Central memory CD8-positive, alpha-beta T cell (primary cell): ENCODE data around the gene MRPS2.

Source experiments
- ATAC-seq: fragments of 150-1000 bp; cut with Tn5 transposase; replicated peaks from 2 replicates; pipeline ENCODE4 v1.10.0; 2022; ENCODE audit warnings: mild to moderate bottlenecking, moderate FRiP score, moderate number of reproducible peaks; ENCODE audit not compliant: poor library complexity, severe bottlenecking; ENCODE audit errors: extremely low read depth
- DNase-seq, 2 donors: peaks; one replicate each; pipeline ENCODE4 v3.0.0; 2021; ENCODE audit warnings: low spot score in 2 of 2
- H3K27ac Mint-ChIP-seq: one replicate; pipeline ENCODE4 v1.8.0; 2022; ENCODE audit warnings: low read depth, mild to moderate bottlenecking, moderate library complexity, mixed read lengths
- H3K27me3 Mint-ChIP-seq: one replicate; pipeline ENCODE4 v1.8.0; 2022; ENCODE audit warnings: mixed read lengths
- H3K36me3 Mint-ChIP-seq: one replicate; pipeline ENCODE4 v1.8.0; 2022; ENCODE audit warnings: mild to moderate bottlenecking, moderate library complexity, mixed read lengths; ENCODE audit not compliant: insufficient read depth
- H3K4me1 Mint-ChIP-seq: one replicate; pipeline ENCODE4 v1.8.0; 2022; ENCODE audit warnings: mixed read lengths
- H3K4me3 Mint-ChIP-seq: one replicate; pipeline ENCODE4 v1.8.0; 2022; ENCODE audit warnings: mild to moderate bottlenecking, moderate library complexity, mixed read lengths
- H3K9me3 Mint-ChIP-seq: one replicate; pipeline ENCODE4 v1.8.0; 2022; ENCODE audit warnings: mixed read lengths

The MRPS2 gene

DNA sequence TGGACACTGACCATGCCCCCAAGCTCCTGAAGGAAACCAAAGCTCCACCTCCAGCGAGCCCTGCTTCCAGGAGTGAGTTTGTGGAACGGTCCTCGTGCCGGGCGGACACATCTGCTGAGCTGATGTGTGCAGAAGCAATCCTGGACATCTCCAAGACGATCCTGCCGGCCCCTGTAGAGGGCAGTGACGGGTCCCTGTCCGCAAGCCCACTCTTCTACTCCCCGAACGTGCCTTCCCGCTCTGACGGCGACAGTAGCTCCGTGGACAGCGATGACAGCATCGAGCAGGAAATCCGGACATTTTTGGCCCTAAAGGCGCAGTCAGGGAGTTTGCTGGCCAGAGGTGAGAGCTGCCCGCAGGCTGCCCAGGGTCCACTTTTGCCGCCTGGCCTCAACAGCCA lies 14.7 kb upstream of the MRPS2 start:
- Mint-ChIP-seq H3K4me1 (no peaks in the 10 kb centered on the region), H3K27ac (no peak overlapping the region), H3K4me3 (no peak overlapping the region), H3K36me3 (peaks cover 1% of the 10 kb centered on the region), H3K27me3 (peaks cover 52% of the 10 kb centered on the region), H3K9me3 (no peaks in the 10 kb centered on the region)
- no peak for DNase-seq
- no peak for ATAC-seq

GRCh38 chr9:135486267-135487065 lies 14.0 kb upstream of the MRPS2 start:
- no peak for ATAC-seq
- DNase-seq, result no peak
- peaks cover 58% of the 10 kb centered on the region for H3K27me3 Mint-ChIP-seq
- H3K4me3 Mint-ChIP-seq, result no peak overlapping the region
- peaks cover 1% of the 10 kb centered on the region for H3K36me3 Mint-ChIP-seq
- no peak overlapping the region for H3K27ac Mint-ChIP-seq
- no peaks in the 10 kb centered on the region for H3K4me1 Mint-ChIP-seq
- H3K9me3 Mint-ChIP-seq, result no peaks in the 10 kb centered on the region

DNA sequence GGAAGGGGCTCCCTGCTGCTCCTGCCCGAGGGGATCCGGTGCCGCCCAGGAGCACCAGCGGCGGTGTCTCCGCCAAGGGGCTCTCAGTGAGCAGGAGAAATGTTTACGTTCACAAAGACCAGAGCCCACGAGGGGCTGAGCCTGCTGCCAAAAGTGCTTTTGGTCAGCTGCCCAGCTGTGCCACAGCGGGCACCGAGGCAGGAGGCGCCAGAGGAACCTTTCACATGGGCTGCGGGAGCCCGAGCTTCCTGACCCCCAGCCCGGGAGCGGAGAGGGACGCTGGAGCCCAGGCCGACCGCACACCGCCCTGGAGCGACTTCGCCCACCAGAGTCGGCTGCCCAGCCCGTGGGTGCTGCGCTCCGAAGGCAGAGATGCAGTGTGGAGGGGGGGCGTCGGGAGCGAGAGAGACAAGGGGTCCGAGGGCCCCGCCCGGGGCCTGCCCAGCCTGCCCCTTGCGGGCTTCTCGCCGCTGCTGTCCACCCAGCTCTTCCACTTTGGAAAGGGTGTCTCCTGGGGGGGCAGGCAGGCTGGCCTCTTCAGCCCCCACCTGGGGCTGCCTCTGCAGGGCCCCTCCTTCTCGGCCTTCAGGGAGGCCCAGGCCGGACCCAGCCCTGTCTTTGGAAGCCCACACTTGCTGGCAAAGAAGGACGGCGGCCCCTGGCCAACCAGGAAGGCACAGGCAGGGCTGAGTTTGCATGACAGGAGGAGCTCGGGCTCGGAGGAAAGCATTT lies 13.0 kb upstream of the MRPS2 start:
- ATAC-seq, result no peak
- DNase-seq, result no peak
- Mint-ChIP-seq H3K4me3 (no peak overlapping the region), H3K27me3 (peaks cover 49% of the 10 kb centered on the region), H3K36me3 (peaks cover 2% of the 10 kb centered on the region), H3K27ac (no peak overlapping the region), H3K4me1 (no peaks in the 10 kb centered on the region), H3K9me3 (no peaks in the 10 kb centered on the region)

GRCh38 chr9:135488013-135488330 lies 12.5 kb upstream of the MRPS2 start:
- H3K4me3 Mint-ChIP-seq, result no peak overlapping the region
- H3K9me3 Mint-ChIP-seq, result no peaks in the 10 kb centered on the region

DNA sequence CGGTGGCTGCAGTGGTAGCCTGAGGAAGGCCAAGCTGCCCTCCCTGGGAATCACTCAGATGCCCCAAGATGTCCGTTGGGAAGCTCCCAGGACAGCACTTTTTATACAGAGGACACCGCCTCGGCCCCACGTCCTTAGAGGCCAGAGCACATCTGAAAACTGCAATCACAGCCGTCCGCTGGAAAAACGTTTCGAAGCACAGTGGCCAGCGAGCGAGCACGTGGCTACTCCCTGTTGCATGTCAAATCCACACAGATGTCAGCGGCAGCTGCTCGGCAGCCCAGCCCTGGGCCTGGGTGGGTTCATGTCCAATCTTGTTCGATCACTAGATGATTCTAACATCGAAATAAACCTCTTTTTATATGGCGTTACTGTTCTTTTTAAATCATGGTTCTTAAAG lies 12.0 kb upstream of the MRPS2 start:
- H3K27me3 Mint-ChIP-seq, result peaks cover 43% of the 10 kb centered on the region
- no peak overlapping the region for H3K4me3 Mint-ChIP-seq
- no peak for DNase-seq
- H3K36me3 Mint-ChIP-seq, result peaks cover 2% of the 10 kb centered on the region
- H3K27ac Mint-ChIP-seq, result no peak overlapping the region
- no peak for ATAC-seq
- H3K9me3 Mint-ChIP-seq, result no peaks in the 10 kb centered on the region
- H3K4me1 Mint-ChIP-seq, result no peaks in the 10 kb centered on the region

More at GRCh38 chr9:135488013-135488330, 12.5 kb upstream of the MRPS2 start:
- Mint-ChIP-seq H3K27ac (no peak overlapping the region), H3K36me3 (peaks cover 2% of the 10 kb centered on the region), H3K4me1 (no peaks in the 10 kb centered on the region), H3K27me3 (peaks cover 44% of the 10 kb centered on the region)
- ATAC-seq, result no peak
- no peak for DNase-seq

GRCh38 chr9:135489188-135489906 lies 11.1 kb upstream of the MRPS2 start:
- Mint-ChIP-seq H3K27ac (no peak overlapping the region), H3K27me3 (peaks cover 34% of the 10 kb centered on the region), H3K9me3 (no peaks in the 10 kb centered on the region), H3K4me3 (no peak overlapping the region), H3K4me1 (no peaks in the 10 kb centered on the region), H3K36me3 (peaks cover 2% of the 10 kb centered on the region)
- ATAC-seq (no peak), DNase-seq (no peak)

GRCh38 chr9:135490166-135490870 lies 10.2 kb upstream of the MRPS2 start:
- Mint-ChIP-seq H3K27me3 (peaks cover 34% of the 10 kb centered on the region), H3K36me3 (peaks cover 2% of the 10 kb centered on the region), H3K4me3 (no peak overlapping the region), H3K27ac (no peak overlapping the region), H3K9me3 (no peaks in the 10 kb centered on the region), H3K4me1 (no peaks in the 10 kb centered on the region)
- no peak for DNase-seq
- no peak for ATAC-seq

DNA sequence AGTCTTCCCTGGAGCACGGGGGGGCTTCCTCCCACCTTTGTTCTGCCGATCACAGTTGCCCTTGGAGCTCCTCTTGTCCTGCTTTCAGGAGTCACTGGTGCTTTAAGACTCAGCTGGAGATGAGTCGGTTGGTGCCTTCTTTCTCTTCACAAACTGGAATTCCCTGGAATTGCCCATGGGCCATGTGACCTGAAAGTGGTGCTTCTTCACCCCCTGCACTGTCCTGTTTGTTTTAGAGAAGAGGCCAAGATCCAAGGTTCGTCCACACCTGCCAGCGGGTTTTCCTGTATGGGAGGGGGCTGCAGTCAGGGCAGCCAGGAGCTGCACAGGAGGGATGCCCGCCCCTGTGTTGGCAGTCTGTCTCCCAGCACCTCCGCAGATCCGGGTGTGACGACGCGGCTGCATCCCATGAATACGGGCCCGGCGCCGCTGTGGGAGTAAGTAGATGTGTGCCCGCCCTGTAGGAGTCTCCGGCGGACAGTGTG lies 9.5 kb upstream of the MRPS2 start:
- H3K9me3 Mint-ChIP-seq, result no peaks in the 10 kb centered on the region
- peaks cover 30% of the 10 kb centered on the region for H3K27me3 Mint-ChIP-seq
- peaks cover 2% of the 10 kb centered on the region for H3K36me3 Mint-ChIP-seq
- no peak for ATAC-seq
- DNase-seq, result no peak
- no peaks in the 10 kb centered on the region for H3K4me1 Mint-ChIP-seq
- H3K4me3 Mint-ChIP-seq, result no peak overlapping the region
- H3K27ac Mint-ChIP-seq, result no peak overlapping the region

DNA sequence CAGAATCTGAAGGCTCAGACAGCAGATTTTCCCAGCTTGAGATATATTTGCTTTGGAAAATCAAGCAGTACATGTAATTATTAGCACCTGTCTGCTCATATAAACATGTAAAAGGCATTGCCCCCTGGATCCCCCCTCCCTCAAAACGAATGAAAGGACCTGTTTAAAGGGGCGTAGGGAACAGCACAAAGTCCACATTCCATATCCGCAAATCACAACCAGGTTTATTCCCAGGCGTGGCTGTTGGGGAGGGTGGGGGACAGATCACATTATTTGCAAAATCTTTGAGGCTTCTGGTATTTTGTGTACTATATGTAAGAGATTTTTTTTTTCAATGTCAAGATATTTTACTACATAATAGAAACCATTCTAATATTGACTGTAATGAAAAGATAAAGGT lies 8.7 kb upstream of the MRPS2 start:
- Mint-ChIP-seq H3K27me3 (peaks cover 22% of the 10 kb centered on the region), H3K9me3 (no peaks in the 10 kb centered on the region), H3K27ac (no peak overlapping the region), H3K4me3 (no peak overlapping the region), H3K4me1 (no peaks in the 10 kb centered on the region), H3K36me3 (peaks cover 2% of the 10 kb centered on the region)
- no peak for DNase-seq
- ATAC-seq, result no peak

- Mint-ChIP-seq H3K27ac (no peak overlapping the region), H3K9me3 (no peaks in the 10 kb centered on the region), H3K36me3 (peaks cover 2% of the 10 kb centered on the region), H3K4me1 (no peaks in the 10 kb centered on the region), H3K4me3 (no peak overlapping the region), H3K27me3 (peaks cover 26% of the 10 kb centered on the region)
- ATAC-seq (no peak), DNase-seq (no peak)
Observed at GRCh38 chr9:135492886-135493669, 7.4 kb upstream of the MRPS2 start.

- DNase-seq (no peak), ATAC-seq (no peak)
- Mint-ChIP-seq H3K27me3 (peaks cover 30% of the 10 kb centered on the region), H3K4me1 (peaks cover 7% of the 10 kb centered on the region), H3K36me3 (peaks cover 7% of the 10 kb centered on the region), H3K9me3 (no peaks in the 10 kb centered on the region), H3K4me3 (no peak overlapping the region), H3K27ac (no peak overlapping the region)
Observed at GRCh38 chr9:135494791-135495559, 5.5 kb upstream of the MRPS2 start.
